NCI-H1436 treated with DMSO at 0.1 percent for 48 hours (cell line): ENCODE measurements around the gene BABAM2.

ENCODE experiments used
- DNase-seq: peaks from one replicate; lab custom pipeline; 2025; lab: John Stamatoyannopoulos, UW

Gene BABAM2

GRCh38 chr2:28346587-28346986, 456.1 kb downstream of the BABAM2 start:
- DNase-seq, result no peak

GRCh38 chr2:28347193-28347592, 456.7 kb downstream of the BABAM2 start:
- DNase-seq, result no peak

GRCh38 chr2:28347596-28347995, 457.1 kb downstream of the BABAM2 start:
- no peak for DNase-seq

GRCh38 chr2:28348149-28348567, 457.6 kb downstream of the BABAM2 start:
- no peak for DNase-seq

- no peak for DNase-seq
Observed at GRCh38 chr2:28348921-28349320, 458.4 kb downstream of the BABAM2 start.

GRCh38 chr2:28349546-28350165, 459.1 kb downstream of the BABAM2 start:
- DNase-seq, result no peak

- no peak for DNase-seq
Observed at GRCh38 chr2:28350196-28350595, 459.7 kb downstream of the BABAM2 start.

- DNase-seq, result no peak
Observed at GRCh38 chr2:28350791-28351285, 460.3 kb downstream of the BABAM2 start.

- no peak for DNase-seq
Observed at GRCh38 chr2:28351621-28352020, 461.1 kb downstream of the BABAM2 start.

GRCh38 chr2:28352104-28352503, 461.6 kb downstream of the BABAM2 start:
- DNase-seq, result no peak

- DNase-seq, result no peak
Observed at GRCh38 chr2:28352610-28353195, 462.2 kb downstream of the BABAM2 start.

- DNase-seq, result no peak
Observed at GRCh38 chr2:28354920-28355520, 464.5 kb downstream of the BABAM2 start.

GRCh38 chr2:28355521-28356094, 465.1 kb downstream of the BABAM2 start:
- no peak for DNase-seq

GRCh38 chr2:28356095-28356911, 465.8 kb downstream of the BABAM2 start:
- DNase-seq, result no peak

GRCh38 chr2:28357055-28357454, 466.5 kb downstream of the BABAM2 start:
- DNase-seq, result no peak

GRCh38 chr2:28357948-28358667, 467.6 kb downstream of the BABAM2 start:
- DNase-seq, result no peak

GRCh38 chr2:28358668-28359201, 468.2 kb downstream of the BABAM2 start:
- no peak for DNase-seq

GRCh38 chr2:28359222-28360057, 468.9 kb downstream of the BABAM2 start:
- DNase-seq, result no peak

- DNase-seq, result no peak
Observed at GRCh38 chr2:28360058-28360717, 469.7 kb downstream of the BABAM2 start.
